GM19193 (cell line): ENCODE results near the gene PLXNA2.

Experiments used
- POLR2A ChIP-seq: IDR thresholded peaks from 4 replicates; pipeline ENCODE4 v1.6.1; 2011; ENCODE audit not compliant: insufficient read depth, insufficient read length; ENCODE audit errors: extremely low read depth

PLXNA2 gene

GRCh38 chr1:208061118-208061517 is 183.1 kb downstream of the PLXNA2 start:
- no peak for TF ChIP-seq POLR2A

GRCh38 chr1:208060215-208060869 is 183.8 kb downstream of the PLXNA2 start:
- no peak for TF ChIP-seq POLR2A

- no peak for TF ChIP-seq POLR2A
These were observed 184.7 kb downstream of the PLXNA2 start for GRCh38 chr1:208059409-208060001.

- no peak for TF ChIP-seq POLR2A
These were observed 185.4 kb downstream of the PLXNA2 start for GRCh38 chr1:208058756-208059155.

- no peak for TF ChIP-seq POLR2A
These were observed 185.9 kb downstream of the PLXNA2 start for GRCh38 chr1:208058267-208058666.

- no peak for TF ChIP-seq POLR2A
These were observed 187.1 kb downstream of the PLXNA2 start for GRCh38 chr1:208057056-208057455.

- TF ChIP-seq POLR2A, result no peak
These were observed 188.6 kb downstream of the PLXNA2 start for GRCh38 chr1:208055535-208055934.

GRCh38 chr1:208054911-208055379 is 189.2 kb downstream of the PLXNA2 start:
- no peak for TF ChIP-seq POLR2A

GRCh38 chr1:208054485-208054884 is 189.7 kb downstream of the PLXNA2 start:
- TF ChIP-seq POLR2A, result no peak

- TF ChIP-seq POLR2A, result no peak
These were observed 190.5 kb downstream of the PLXNA2 start for GRCh38 chr1:208053661-208054060.

- TF ChIP-seq POLR2A, result no peak
These were observed 191.2 kb downstream of the PLXNA2 start for GRCh38 chr1:208052926-208053407.

- TF ChIP-seq POLR2A, result no peak
These were observed 192.0 kb downstream of the PLXNA2 start for GRCh38 chr1:208052135-208052534.

GRCh38 chr1:208051651-208052050 is 192.5 kb downstream of the PLXNA2 start:
- no peak for TF ChIP-seq POLR2A

- no peak for TF ChIP-seq POLR2A
These were observed 195.3 kb downstream of the PLXNA2 start for GRCh38 chr1:208048904-208049303.

- no peak for TF ChIP-seq POLR2A
These were observed 196.2 kb downstream of the PLXNA2 start for GRCh38 chr1:208047975-208048374.

GRCh38 chr1:208047476-208047934 is 196.7 kb downstream of the PLXNA2 start:
- TF ChIP-seq POLR2A, result no peak
